Fibroblast of skin of left biceps (primary cell): ENCODE results near the gene ELK4.

ENCODE experiments used
- DNase-seq, 2 experiments: peaks; one replicate each; pipeline ENCODE4 v3.0.0-alpha.2; 2013; ENCODE audit warnings: low read depth in 2 of 2

The ELK4 gene

GRCh38 chr1:205631768-205632668, at the start of gene ELK4:
Gene ELK4, minus strand, starts transcription at chr1:205632011. Its CDS starts 8,129 bp downstream, at chr1:205623882.
- DNase-seq, result peak; percentile 94

DNA sequence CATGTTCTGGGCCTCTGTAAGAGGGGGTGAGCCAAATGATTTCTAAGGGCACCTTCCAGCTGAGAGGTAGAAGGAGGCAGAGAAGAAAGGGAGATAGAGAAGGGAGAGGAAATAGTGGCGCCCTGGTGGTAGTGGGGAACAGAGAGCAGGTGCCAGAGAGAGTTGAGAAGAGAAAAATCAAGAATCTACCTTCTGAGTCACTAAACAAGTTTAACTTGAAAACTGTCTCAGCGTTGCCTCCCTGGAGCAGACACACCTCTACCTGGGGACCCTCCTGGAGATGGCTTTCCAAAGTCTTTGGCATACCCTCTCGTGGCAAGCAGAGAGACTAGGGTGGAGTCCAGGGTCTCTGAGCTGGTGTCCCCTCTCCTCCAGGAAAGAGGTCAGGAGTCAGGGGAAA, 49.6 kb upstream of the ELK4 start:
- no peak for DNase-seq

GRCh38 chr1:205680073-205680851, 48.5 kb upstream of the ELK4 start, which contains the start of gene SLC45A3:
Gene SLC45A3, minus strand, starts transcription at chr1:205680509. Its CDS starts 15,853 bp downstream, at chr1:205664656.
- no peak for DNase-seq

GRCh38 chr1:205678286-205679111, 46.7 kb upstream of the ELK4 start:
- no peak for DNase-seq

- DNase-seq, result no peak
These were observed 45.4 kb upstream of the ELK4 start for GRCh38 chr1:205677167-205677566.

GRCh38 chr1:205676597-205676996, 44.8 kb upstream of the ELK4 start:
- DNase-seq, result no peak

DNA sequence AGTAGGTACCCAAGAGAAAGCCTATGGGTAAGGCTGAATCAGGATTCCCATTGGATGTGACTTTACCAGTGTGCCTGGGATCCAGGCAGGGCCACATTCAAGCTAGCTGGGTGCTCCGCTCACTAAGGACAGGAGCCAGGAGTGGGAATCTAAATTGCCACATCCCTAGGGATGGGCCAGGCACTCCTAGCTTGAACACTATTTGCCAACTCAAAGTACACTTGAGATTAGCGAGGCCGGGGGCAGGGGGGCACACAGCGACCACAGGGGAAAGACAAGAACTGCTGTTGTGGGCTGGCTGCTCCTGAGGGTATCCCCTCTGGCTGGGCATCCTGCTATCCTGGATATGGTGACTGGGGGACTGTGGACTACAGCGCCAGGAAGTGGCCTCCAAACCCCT, 44.2 kb upstream of the ELK4 start:
- DNase-seq, result no peak

- no peak for DNase-seq
These were observed 43.4 kb upstream of the ELK4 start for GRCh38 chr1:205675247-205675646.

DNA sequence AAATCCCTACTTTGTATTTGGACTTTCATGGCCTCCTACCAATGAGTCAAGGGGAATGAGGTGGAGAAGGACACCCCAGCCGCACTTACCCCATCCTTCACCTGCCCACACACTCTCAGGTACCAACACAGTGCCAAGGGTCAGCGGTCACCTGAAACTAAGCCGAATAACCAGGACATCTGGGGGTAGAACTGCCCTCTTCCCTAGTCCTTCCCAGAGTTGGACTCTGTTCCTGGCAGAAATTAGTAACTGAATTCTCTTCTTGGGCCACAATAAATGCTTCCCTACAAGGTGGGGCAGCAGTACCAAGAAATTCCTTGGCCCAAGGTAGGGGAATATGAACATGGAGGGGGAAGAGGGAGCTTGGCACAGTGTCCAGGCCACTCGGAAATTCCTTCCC, 41.2 kb upstream of the ELK4 start:
- DNase-seq, result no peak

DNA sequence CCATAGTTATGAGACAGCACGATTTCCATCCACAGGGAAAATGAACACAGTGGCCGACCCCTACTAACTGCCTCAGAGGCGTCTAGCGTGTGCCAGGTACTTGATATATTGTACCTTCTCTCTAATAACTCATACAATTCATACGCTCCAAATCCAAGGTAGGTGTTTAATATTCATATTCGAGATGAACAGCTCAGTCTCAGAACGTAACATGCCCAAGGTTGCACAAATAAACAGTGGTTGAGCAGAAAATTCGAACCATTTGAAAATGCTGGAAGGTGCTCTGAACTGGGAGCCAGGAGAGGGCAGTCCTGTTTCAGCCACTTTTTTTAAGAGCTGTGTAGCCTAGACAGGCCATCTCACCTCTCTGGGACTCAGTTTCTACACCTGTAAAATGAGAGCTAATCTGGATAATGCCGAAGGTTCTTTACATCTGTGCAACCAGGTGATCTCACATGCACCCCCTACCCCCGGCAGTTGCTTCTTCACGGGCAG, 40.6 kb upstream of the ELK4 start:
- DNase-seq, result no peak

DNA sequence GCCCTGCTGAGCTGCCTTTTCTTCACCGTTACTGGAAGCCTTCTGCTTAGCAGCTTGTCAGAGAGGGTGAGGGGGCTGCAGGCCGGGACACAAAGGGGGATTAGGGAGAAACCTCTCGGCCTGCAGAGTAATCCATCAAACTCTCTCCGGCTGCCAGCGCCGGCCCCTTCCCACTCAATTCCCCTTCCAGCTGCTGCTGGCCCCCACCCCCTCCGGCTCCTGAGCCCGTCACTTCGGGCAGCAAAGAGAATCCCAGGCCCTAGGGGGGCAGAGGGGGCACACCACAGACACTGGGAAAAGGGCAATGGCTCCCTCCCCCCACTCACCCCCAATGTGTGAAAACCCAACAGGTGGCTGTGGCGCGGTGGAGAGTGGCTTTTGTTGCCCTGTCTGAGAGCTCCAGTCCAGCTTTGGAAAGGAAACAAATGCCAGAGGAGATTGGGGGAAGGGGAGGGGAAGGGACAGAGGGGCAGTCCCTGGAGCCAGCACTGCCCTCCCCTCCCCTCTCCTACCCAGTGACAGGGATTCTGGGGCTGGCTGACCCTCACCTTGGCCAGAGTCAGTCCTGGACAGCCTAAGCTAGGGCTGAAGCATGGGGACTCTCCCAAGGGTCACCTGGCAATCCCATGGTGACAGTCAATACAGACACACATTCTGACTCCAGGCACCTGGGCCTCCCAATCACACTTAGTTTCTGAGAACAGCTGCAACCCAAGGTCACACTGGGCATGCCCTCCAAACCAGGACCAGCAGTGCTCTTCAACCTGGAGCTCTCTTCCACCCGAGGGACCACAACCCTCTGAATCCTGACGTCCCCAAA, 39.0 kb upstream of the ELK4 start:
- no peak for DNase-seq

DNA sequence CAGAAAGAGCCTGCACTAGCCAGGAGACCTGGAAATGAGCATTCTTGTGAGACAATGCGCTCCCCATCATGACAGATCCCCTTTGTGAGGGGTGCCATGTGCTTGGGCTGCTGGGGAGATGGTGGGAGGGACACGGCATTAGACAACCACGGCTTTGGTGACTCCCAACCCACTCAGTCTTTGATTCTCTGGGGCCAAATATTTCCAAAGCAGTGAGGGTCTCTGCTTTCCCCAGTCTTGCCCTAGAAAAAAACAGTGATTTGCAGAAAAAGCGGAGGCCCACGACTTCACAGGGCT, 38.3 kb upstream of the ELK4 start:
- no peak for DNase-seq

DNA sequence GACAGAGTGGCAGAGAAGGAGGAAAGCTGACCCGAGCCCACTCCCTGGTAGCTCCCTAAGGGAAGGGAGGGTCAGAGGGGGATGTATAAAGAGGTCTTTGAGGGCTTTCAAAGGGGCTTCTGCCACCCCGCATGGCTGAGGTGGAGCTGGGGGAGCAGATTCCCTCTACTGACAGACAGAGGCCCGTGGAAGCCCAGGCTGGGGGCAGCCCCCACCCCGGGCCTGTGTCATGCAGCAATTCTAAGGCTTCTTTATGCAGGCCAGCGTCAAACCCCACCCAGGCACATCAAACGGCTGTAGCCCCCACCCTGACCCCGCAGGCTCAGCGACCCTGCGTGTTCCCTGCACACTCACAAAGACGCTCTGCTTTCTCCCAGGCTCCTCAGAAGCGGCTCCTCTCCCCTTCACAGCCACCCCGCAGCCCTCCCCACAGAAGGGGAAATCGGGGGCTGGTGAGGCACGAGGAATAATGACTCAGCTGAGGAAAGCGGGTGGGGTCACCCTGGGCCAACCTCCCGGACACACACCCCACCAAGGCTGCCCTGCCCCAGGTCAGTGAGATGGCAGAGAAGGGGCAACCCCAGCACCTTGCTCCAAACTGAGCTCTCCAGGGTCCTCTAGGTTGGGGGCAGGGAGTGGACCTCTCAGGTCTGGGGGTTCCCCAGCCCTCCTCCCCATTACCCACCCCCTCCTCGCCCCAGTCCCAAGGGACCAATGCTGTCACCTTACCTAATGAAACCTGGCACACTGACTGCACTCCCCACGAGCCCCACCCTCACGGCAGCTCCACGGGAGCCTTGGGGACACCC, 37.7 kb upstream of the ELK4 start:
- no peak for DNase-seq

DNA sequence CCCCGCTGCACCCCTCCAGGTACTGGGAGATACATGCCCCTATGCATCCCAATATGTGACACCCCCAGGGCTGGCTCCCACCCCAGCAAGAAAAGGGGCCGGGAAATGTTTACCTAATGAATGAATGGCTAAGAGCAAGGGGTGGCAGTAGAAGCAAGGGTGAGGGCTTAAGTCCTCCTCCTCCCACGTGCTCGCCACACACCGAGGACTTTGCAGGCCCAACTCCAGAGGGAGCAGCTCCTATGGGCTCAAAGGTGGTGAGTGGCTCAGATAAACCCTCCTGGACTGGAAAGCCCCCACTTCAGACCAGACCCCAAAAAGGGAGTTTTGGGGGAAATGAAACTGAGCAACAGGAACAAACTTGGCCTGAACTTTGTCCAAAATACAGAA, 37.1 kb upstream of the ELK4 start:
- no peak for DNase-seq

- no peak for DNase-seq
These were observed 36.3 kb upstream of the ELK4 start for GRCh38 chr1:205667909-205668643.

GRCh38 chr1:205666372-205667166, 34.8 kb upstream of the ELK4 start:
- no peak for DNase-seq

DNA sequence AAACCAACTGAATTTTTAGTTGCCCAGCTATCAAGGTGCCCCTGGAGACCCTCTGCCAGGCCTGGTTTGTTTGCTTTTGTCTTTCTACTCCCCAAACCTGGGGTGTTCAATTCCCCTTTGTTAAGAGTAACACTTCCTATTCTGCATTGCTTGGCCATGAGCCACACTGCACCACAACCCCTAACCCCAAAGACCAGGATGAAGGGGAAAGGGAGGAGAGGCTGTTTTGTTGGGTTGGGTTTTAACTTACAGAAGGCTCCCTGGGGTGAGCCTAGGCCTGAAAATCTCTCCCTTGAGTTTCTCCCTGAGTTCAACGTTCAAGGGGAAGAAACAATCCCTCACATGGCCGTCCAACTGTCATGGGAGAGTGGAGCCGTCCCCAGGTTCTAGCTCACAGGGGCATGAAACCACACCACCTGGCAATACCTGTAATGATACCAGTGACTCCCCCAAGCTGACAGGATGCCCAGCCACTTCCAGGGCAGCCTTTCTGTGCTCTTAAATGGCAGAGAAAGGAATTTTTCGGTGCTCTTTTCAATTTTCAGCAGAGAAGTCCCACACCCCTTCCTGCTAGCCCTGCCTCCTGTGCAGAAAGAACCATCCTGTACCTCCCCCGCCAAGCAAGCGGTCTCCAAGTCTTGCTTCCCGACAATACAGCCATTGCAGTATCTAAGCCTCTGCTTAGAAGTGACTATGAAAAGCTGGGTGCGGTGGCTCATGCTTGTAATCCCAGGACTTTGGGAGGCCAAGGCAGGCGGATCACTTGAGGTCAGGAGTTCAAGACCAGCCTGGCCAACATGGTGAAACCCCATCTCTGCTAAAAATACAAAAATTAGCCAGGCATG, 33.6 kb upstream of the ELK4 start:
- DNase-seq, result no peak
